H1 (cell line): ENCODE data around the gene UBL4A. TPM values are rescaled to one million over a fixed set of nuclear protein-coding genes. Genes with fewer than 3 reads are reported as not detected.

Source experiments
- CHD1 ChIP-seq: IDR thresholded peaks from 2 replicates; pipeline ENCODE4 v1.6.1; 2012; ENCODE audit warnings: low read depth, low read length, improper control_type of control experiment
- CHD7 ChIP-seq: fragments of 300-600 bp; sonication (generic); IDR thresholded peaks from 2 replicates; pipeline ENCODE4 v1.7.1; 2012; ENCODE audit warnings: low read length, moderate library complexity, mild to moderate bottlenecking, inconsistent platforms; ENCODE audit not compliant: insufficient replicate concordance
- PHF8 ChIP-seq: fragments of 200-600 bp; sonication (generic); conservative IDR thresholded peaks from 2 replicates; pipeline ENCODE4 v1.7.1; 2012; ENCODE audit warnings: low read depth, mild to moderate bottlenecking, inconsistent platforms, low read length, moderate library complexity
- POU5F1 ChIP-seq: IDR thresholded peaks from 2 replicates; pipeline ENCODE4 v1.6.1; 2011; ENCODE audit warnings: low read depth, mild to moderate bottlenecking, low read length, moderate library complexity
- RFX5 ChIP-seq: IDR thresholded peaks from 2 replicates; pipeline ENCODE4 v1.6.1; 2011; ENCODE audit warnings: low read depth, low read length, improper control_type of control experiment, borderline replicate concordance
- SAP30 ChIP-seq: fragments of 300-600 bp; sonication (generic); IDR thresholded peaks from 2 replicates; pipeline ENCODE4 v1.7.1; 2012; ENCODE audit warnings: low read length, moderate library complexity, mild to moderate bottlenecking, inconsistent platforms; ENCODE audit not compliant: insufficient read depth, insufficient replicate concordance
- polyA plus RNA-seq, 7 experiments: library from polyadenylated mRNA; depleted of rRNA in 3 of 7; stranded (reverse) in 5 of 7; unstranded in 2 of 7; fragments of >200 nt in 5 of 7; fragments of 200-250 nt in 2 of 7; gene quantifications; 1 replicate in 5 of 7; 2 replicates in 1 of 7; 4 replicates in 1 of 7; pipeline versions ENCODE4 v1.2.1 to v1.2.3, GENCODE V29; 2011 to 2013; ENCODE audit warnings: missing spikeins in 2 of 7, mixed read lengths in 2 of 7
- total RNA-seq: library from RNA; stranded (reverse); fragmentation: NEBNext Ultra II Directional; extraction: Animal tissue kit (Norgen Biotek cat#: 25700); gene quantifications from 2 replicates; pipeline ENCODE4 v1.2.1, GENCODE V29; 2021

UBL4A gene
- total and polyA plus RNA-seq, 2 of the 8 experiments (the other 6 are each of a cell fraction or from before 2014, with no cell fraction given), result 23.1 to 31.7 TPM

GRCh38 chrX:154490021-154490413, 3.6 kb upstream of the UBL4A start (continued):
- no peak for TF ChIP-seq CHD7
- TF ChIP-seq SAP30, result no peak
- TF ChIP-seq CHD1, result no peak
- no peak for TF ChIP-seq PHF8
- no peak for TF ChIP-seq POU5F1
- TF ChIP-seq RFX5, result no peak
